GM19025 (cell line): ENCODE data around the gene POLR2E.

Source experiments
- ATAC-seq: cut with Tn5 transposase; IDR thresholded peaks from one replicate; pipeline ENCODE4 v1.9.1; 2021; ENCODE audit warnings: mild to moderate bottlenecking, low read depth, moderate library complexity; ENCODE audit not compliant: unreplicated experiment

Gene POLR2E

DNA sequence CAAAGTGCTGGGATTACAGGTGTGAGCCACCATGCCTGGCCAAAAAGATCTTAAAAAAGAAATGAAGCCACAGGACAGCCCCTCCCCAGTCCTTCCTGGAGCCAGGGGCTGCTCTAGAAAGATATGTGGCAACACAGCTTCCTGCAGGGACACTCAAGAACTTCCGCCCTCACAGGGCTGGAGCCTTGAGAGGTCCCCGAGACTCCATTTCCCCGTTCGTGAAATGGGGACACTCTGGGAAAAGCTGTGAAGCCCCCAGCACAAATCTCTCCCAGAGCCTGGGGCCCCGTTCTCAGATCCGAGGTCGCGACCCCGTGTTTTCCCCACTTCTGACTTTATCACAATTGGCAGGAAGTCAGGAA is 6.1 kb upstream of the POLR2E start:
- no peak for ATAC-seq

GRCh38 chr19:1098177-1099051 is 3.2 kb upstream of the POLR2E start:
- no peak for ATAC-seq

GRCh38 chr19:1097810-1098176 is 2.6 kb upstream of the POLR2E start:
- ATAC-seq = no peak

- ATAC-seq = no peak
These were observed 559 bp downstream of the POLR2E start for GRCh38 chr19:1094655-1094977.

GRCh38 chr19:1093811-1094553 is 1.2 kb downstream of the POLR2E start:
- ATAC-seq = no peak

- no peak for ATAC-seq
These were observed 1.8 kb downstream of the POLR2E start for GRCh38 chr19:1093330-1093729.

DNA sequence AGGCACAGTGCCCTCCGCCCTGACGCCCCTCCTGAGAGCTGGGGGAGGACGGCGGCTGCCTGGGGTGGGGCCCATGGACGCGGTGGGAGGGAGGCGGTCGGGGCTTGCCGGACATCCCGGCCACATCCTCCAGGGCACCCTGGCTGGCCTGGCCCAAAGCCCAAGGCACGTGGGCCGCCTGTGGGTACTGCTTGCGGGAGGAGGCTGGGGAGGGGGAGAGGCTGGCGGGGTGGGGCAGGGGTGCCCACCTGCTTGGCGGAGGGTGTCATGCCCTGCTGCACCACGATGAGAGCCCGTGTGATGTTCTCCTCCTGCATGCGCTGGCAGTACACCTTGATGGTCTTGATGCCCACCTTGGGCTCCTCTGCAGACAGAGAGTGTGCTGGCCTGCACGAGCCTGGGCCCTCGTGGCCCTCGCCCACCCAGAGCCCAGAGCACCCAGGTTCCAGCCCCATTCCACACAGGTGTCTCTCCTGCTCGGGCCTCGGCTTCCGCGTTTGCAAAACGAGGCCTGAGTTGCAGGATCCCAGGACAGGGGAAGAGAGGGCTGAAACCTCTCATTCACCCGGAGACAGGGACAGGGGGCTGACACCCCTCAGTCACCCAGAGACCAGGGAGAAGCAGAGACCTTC is 3.5 kb downstream of the POLR2E start:
- ATAC-seq = no peak

- no peak for ATAC-seq
These were observed 4.2 kb downstream of the POLR2E start for GRCh38 chr19:1090731-1091543.

GRCh38 chr19:1089891-1090290 is 5.3 kb downstream of the POLR2E start:
- no peak for ATAC-seq

DNA sequence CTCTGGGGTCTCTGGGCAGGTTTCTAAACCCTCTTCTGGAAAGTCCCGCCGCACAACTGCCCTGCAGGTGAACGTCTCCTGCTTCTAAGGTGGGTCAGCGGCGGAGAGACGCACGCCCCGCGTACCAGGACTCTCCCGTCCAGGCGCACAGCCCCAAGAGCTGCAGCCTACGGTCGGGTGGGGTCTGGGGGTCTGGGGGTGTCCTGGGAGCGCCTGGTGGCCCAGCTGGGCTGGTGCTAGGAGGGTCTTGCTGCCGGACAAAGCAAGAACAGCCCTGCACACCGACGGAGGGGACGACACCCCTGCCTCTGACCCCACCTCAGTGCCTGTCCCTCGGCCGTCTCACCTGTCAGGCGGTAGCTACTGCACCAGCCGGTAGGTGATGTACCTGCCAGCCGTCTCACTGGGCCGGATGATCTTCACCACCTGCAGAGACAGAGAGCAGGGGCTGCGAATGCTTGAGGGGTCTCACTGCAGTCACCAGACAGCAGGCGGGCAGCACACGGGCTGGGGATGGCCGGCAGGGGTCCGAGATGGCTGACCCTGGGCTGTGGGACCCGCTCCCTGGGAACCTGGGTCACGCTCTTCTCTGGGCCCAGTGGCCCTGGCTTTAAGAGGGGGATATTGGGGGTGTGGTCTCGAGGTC is 5.9 kb downstream of the POLR2E start:
- ATAC-seq = no peak

DNA sequence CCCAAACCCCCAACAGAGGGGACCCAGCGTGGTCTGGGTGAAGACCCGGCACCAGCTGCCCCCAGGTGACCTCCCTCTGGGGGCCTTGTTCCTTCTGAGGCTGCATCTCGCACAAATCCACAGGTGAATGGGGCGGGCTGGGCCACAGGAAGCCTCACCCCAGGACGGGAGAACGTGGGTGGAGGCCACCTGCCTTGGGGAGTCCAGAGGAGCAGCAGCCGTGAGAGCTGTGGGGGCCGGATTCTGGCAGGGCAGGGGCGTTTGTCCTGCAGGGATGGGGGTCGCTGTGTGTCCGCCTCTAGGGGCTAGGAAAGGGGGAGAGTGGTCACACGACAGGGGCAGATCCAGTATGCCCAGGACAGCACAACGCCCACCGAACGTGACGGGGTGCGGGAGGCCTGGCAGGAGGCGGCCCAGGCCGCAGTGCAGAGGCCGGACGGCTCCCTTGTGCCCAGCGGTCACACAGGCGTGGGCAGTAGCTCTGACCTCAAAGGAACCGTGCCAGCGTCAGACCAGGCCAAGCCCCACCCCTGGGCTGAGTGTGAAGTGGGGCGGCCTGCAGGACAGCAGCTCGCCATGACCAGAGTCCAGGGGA is 6.7 kb downstream of the POLR2E start:
- no peak for ATAC-seq

- no peak for ATAC-seq
These were observed 7.3 kb downstream of the POLR2E start for GRCh38 chr19:1087813-1088415.

DNA sequence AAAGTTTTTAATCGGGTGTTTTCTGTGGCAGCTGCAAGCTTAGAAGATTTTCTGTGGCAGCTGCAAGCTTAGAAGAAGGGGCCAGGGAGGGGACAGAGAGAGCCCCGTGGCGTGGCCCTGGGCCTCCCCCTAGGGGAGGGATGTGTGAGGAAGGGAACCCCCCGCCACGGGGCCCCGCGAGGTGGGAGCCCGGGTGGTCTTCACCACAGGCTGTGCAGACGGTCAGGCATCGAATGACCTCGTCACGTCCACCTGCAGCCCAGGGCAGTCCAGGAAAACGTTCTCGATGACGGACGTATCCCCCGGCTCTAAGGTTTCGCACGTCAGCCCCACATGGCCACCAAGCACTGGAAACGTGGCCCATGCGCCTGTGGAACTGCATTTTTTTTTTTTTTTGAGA is 8.6 kb downstream of the POLR2E start:
- no peak for ATAC-seq

GRCh38 chr19:1085676-1086442 is 9.3 kb downstream of the POLR2E start:
- ATAC-seq = no peak

- no peak for ATAC-seq
These were observed 10.0 kb downstream of the POLR2E start for GRCh38 chr19:1085053-1085658.

- no peak for ATAC-seq
These were observed 10.9 kb downstream of the POLR2E start for GRCh38 chr19:1084024-1084868.
